Measurements from ENCODE around the gene UGT2B11.

DNA sequence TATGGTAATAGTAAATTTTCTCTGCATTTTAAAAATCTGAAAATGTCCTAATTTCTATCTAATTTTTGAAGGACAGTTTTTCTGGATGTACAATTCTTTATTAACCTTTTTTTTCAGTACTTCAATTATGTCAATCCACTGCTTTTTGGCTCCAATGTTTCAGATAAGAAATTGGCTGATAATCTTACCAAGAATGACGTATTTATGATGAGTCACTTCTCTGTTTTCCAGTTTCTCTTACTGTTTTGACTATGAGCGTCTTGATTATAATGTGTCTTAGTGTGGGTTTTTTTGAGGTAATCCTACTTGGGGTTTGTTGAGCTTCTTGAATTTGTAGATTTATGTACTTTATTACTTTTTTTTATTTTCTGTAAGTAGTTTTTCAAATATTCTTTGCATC, 47.2 kb downstream of the UGT2B11 start:
- TF ChIP-seq, protein P1, sequence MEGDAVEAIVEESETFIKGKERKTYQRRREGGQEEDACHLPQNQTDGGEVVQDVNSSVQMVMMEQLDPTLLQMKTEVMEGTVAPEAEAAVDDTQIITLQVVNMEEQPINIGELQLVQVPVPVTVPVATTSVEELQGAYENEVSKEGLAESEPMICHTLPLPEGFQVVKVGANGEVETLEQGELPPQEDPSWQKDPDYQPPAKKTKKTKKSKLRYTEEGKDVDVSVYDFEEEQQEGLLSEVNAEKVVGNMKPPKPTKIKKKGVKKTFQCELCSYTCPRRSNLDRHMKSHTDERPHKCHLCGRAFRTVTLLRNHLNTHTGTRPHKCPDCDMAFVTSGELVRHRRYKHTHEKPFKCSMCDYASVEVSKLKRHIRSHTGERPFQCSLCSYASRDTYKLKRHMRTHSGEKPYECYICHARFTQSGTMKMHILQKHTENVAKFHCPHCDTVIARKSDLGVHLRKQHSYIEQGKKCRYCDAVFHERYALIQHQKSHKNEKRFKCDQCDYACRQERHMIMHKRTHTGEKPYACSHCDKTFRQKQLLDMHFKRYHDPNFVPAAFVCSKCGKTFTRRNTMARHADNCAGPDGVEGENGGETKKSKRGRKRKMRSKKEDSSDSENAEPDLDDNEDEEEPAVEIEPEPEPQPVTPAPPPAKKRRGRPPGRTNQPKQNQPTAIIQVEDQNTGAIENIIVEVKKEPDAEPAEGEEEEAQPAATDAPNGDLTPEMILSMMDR (IDR thresholded peaks at IDR 0.05), result no peak
- no peak for TF ChIP-seq POLR2A (IDR thresholded peaks at IDR 0.05)
- TF ChIP-seq EP300 (IDR thresholded peaks at IDR 0.05; ENCODE audit: low read depth), result no peak
